GM23338 (cell line): Measurements from ENCODE around the gene ZNF70. TPM values are rescaled to one million over a fixed set of nuclear protein-coding genes. Genes with fewer than 3 reads are reported as not detected.

Experiments
- ATAC-seq: fragments of 200-7000 bp; cut with Tn5 transposase; 3 replicates; pipeline ENCODE4 v1.9.1; 2020
- DNase-seq: peaks from one replicate; pipeline ENCODE4 v3.0.0-alpha.2; 2015; ENCODE audit warnings: low spot score
- H2AFZ ChIP-seq: fragments of 200-600 bp; sonication (generic); 2 replicates; pipeline ENCODE4 v1.8.0; 2016; ENCODE audit warnings: antibody characterized with exemption, mild to moderate bottlenecking, moderate library complexity
- H3F3A ChIP-seq: fragments of 200-600 bp; sonication (generic); replicated peaks from 2 replicates; pipeline ENCODE4 v1.8.0; 2017; ENCODE audit warnings: antibody characterized with exemption, mixed run types, low read depth
- H3K27ac ChIP-seq: fragments of 200-600 bp; sonication (generic); 2 replicates; pipeline ENCODE4 v1.6.1; 2016; ENCODE audit warnings: low read depth
- H3K27me3 ChIP-seq: fragments of 200-600 bp; sonication (generic); 2 replicates; pipeline ENCODE4 v1.8.0; 2016; ENCODE audit warnings: mild to moderate bottlenecking, mixed run types, moderate library complexity; ENCODE audit not compliant: insufficient read depth
- H3K36me3 ChIP-seq: fragments of 200-600 bp; sonication (generic); 2 replicates; pipeline ENCODE4 v1.8.0; 2016; ENCODE audit warnings: mild to moderate bottlenecking; ENCODE audit not compliant: insufficient read depth
- H3K4me1 ChIP-seq: fragments of 200-600 bp; sonication (generic); 2 replicates; pipeline ENCODE4 v1.8.0; 2016; ENCODE audit warnings: mild to moderate bottlenecking, moderate library complexity; ENCODE audit not compliant: insufficient read depth
- H3K4me2 ChIP-seq: fragments of 200-600 bp; sonication (generic); 2 replicates; pipeline ENCODE4 v1.7.1; 2017; ENCODE audit warnings: mixed run types
- H3K4me3 ChIP-seq: fragments of 200-600 bp; sonication (generic); 2 replicates; pipeline ENCODE4 v1.6.1; 2016; ENCODE audit warnings: mixed run types
- H3K79me2 ChIP-seq: fragments of 200-600 bp; sonication (generic); replicated peaks from 2 replicates; pipeline ENCODE4 v1.8.0; 2017; ENCODE audit warnings: mild to moderate bottlenecking; ENCODE audit not compliant: insufficient read depth
- H3K9me2 ChIP-seq: fragments of 200-600 bp; sonication (generic); 2 replicates; pipeline ENCODE4 v1.8.0; 2017; ENCODE audit not compliant: insufficient read depth
- H4K20me1 ChIP-seq: fragments of 200-600 bp; sonication (generic); replicated peaks from 2 replicates; pipeline ENCODE4 v1.8.0; 2017; ENCODE audit warnings: mild to moderate bottlenecking; ENCODE audit not compliant: insufficient read depth
- H3K27ac Mint-ChIP-seq: 2 replicates; pipeline ENCODE4 v1.8.0; 2020; ENCODE audit warnings: inconsistent platforms, mild to moderate bottlenecking, moderate library complexity, mixed read lengths
- H3K27me3 Mint-ChIP-seq: 3 replicates; pipeline ENCODE4 v1.8.0; 2022; ENCODE audit warnings: low read depth, mild to moderate bottlenecking, moderate library complexity, mixed read lengths, inconsistent platforms; ENCODE audit not compliant: insufficient read depth, poor library complexity
- H3K36me3 Mint-ChIP-seq: 3 replicates; pipeline ENCODE4 v1.8.0; 2021; ENCODE audit warnings: low read depth, mild to moderate bottlenecking, inconsistent platforms, moderate library complexity, mixed read lengths
- H3K4me1 Mint-ChIP-seq: 3 replicates; pipeline ENCODE4 v1.8.0; 2020; ENCODE audit warnings: mild to moderate bottlenecking, inconsistent platforms, mixed read lengths
- H3K4me3 Mint-ChIP-seq: 3 replicates; pipeline ENCODE4 v1.8.0; 2021; ENCODE audit warnings: moderate library complexity, mild to moderate bottlenecking, inconsistent platforms, mixed read lengths
- H3K9me3 Mint-ChIP-seq: 3 replicates; pipeline ENCODE4 v1.8.0; 2020; ENCODE audit warnings: moderate library complexity, mild to moderate bottlenecking, inconsistent platforms, mixed read lengths
- ETS1 ChIP-seq: IDR thresholded peaks from 2 replicates; pipeline ENCODE4 v1.6.1; 2016; ENCODE audit warnings: antibody characterized with exemption
- EZH2 ChIP-seq: fragments of 200-600 bp; sonication (generic); IDR thresholded peaks from one replicate; pipeline ENCODE4 v1.8.0; 2017; ENCODE audit warnings: antibody characterized with exemption, mild to moderate bottlenecking, low read depth; ENCODE audit not compliant: unreplicated experiment
- EZH2phosphoT487 ChIP-seq: fragments of 200-600 bp; sonication (generic); IDR thresholded peaks from one replicate; pipeline ENCODE4 v1.8.1; 2018; ENCODE audit warnings: antibody characterized with exemption; ENCODE audit not compliant: unreplicated experiment
- NANOG ChIP-seq: IDR thresholded peaks from 2 replicates; pipeline ENCODE4 v1.6.1; 2016; ENCODE audit warnings: antibody characterized with exemption, borderline replicate concordance
- POLR2AphosphoS5 ChIP-seq: IDR thresholded peaks from 2 replicates; pipeline ENCODE4 v1.6.1; 2016; ENCODE audit warnings: antibody characterized with exemption, low read depth
- STAT1 ChIP-seq: IDR thresholded peaks from one replicate; pipeline ENCODE4 v1.6.1; 2016; ENCODE audit warnings: antibody characterized with exemption; ENCODE audit not compliant: unreplicated experiment
- ZNF114 ChIP-seq: fragments of 250-450 bp; sonication (Bioruptor Pico); IDR thresholded peaks from 2 replicates; pipeline ENCODE4 v1.5.0; 2020; ENCODE audit warnings: mild to moderate bottlenecking, moderate library complexity
- ZNF331 ChIP-seq: fragments of 250-450 bp; sonication (Bioruptor Pico); IDR thresholded peaks from 2 replicates; pipeline ENCODE4 v1.5.0; 2020; ENCODE audit warnings: low read depth, mild to moderate bottlenecking, moderate library complexity
- polyA plus RNA-seq: library from polyadenylated mRNA; unstranded; fragments of >200 nt; fragmentation: Nextera tagmentation; extraction: Ambion mirVana; gene quantifications from 2 replicates; pipeline ENCODE4 v1.2.1, GENCODE V29; 2016
- total RNA-seq: library from RNA; depleted of rRNA; stranded (reverse); fragments of >200 nt; shearing (Covaris generic); gene quantifications from 2 replicates; pipeline ENCODE4 v1.2.3, GENCODE V29; 2014
- TF ChIP-seq, protein P1 (sequence below), 2 experiments: fragments of 200-600 bp in 1 of 2; sonication (generic) in 1 of 2; conservative IDR thresholded peaks; 2 replicates each; pipeline versions ENCODE4 v1.5.1 to v1.6.1; 2016 to 2017; ENCODE audit warnings: antibody characterized with exemption in 2 of 2, low read depth in 2 of 2, mild to moderate bottlenecking in 2 of 2, moderate library complexity in 1 of 2
- TF ChIP-seq, protein P2 (sequence below): fragments of 250-450 bp; sonication (Bioruptor Pico); IDR thresholded peaks from 2 replicates; pipeline ENCODE4 v1.5.0; 2020; ENCODE audit warnings: mild to moderate bottlenecking, moderate library complexity
- TF ChIP-seq, protein P3 (sequence below): IDR thresholded peaks from one replicate; pipeline ENCODE4 v1.6.1; 2018; ENCODE audit warnings: antibody characterized with exemption; ENCODE audit not compliant: unreplicated experiment

The ZNF70 gene
- total and polyA plus RNA-seq, 2 experiments from 2014 or later, result 0.45 to 2.6 TPM

GRCh38 chr22:23722160-23722559, 28.8 kb downstream of the ZNF70 start (continued):
- TF ChIP-seq, protein P1, sequence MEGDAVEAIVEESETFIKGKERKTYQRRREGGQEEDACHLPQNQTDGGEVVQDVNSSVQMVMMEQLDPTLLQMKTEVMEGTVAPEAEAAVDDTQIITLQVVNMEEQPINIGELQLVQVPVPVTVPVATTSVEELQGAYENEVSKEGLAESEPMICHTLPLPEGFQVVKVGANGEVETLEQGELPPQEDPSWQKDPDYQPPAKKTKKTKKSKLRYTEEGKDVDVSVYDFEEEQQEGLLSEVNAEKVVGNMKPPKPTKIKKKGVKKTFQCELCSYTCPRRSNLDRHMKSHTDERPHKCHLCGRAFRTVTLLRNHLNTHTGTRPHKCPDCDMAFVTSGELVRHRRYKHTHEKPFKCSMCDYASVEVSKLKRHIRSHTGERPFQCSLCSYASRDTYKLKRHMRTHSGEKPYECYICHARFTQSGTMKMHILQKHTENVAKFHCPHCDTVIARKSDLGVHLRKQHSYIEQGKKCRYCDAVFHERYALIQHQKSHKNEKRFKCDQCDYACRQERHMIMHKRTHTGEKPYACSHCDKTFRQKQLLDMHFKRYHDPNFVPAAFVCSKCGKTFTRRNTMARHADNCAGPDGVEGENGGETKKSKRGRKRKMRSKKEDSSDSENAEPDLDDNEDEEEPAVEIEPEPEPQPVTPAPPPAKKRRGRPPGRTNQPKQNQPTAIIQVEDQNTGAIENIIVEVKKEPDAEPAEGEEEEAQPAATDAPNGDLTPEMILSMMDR (conservative IDR thresholded peaks at IDR 0.05; ENCODE audit: low read depth in 2 of 2), result no peak
- TF ChIP-seq ZNF331 (CRISPR knock-in tag), result no peak
- TF ChIP-seq STAT1, result no peak

DNA sequence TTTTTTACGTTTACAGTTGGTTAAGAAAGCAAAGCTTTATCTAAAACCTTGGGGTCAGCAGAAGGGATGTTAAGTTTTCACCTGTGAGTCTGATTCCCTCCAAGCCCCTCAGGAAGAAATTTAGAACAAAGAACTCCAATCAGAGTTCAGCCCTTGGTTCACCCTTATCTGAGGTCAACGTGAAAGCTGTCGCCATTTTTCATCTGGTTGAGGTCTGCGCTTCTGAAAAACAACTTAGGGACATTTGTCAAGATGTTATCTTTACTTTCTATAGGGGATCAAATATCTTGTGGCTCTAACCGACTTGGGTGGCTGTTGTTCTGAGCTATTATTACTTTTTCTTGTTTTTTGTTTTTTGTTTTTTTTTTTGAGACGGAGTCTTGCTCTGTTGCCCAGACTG, 30.1 kb downstream of the ZNF70 start:
- ATAC-seq (no peak), DNase-seq (no peak)
- no peak overlapping the region for H3K4me3 ChIP-seq
- no peaks in the 10 kb centered on the region for H3K9me3 Mint-ChIP-seq
- H3K79me2 ChIP-seq, result peaks cover 9% of the 10 kb centered on the region
- H3K9me2 ChIP-seq, result no peaks in the 10 kb centered on the region
- no peaks in the 10 kb centered on the region for H3K36me3 Mint-ChIP-seq
- H4K20me1 ChIP-seq, result no peaks in the 10 kb centered on the region; the same call in 1 of the 2 replicates
- H2AFZ ChIP-seq, result no peak overlapping the region
- H3K4me3 Mint-ChIP-seq, result no peak overlapping the region
- no peaks in the 10 kb centered on the region for H3K27me3 ChIP-seq
- H3F3A ChIP-seq, result no peaks in the 10 kb centered on the region
- no peaks in the 10 kb centered on the region for H3K36me3 ChIP-seq
- H3K27me3 Mint-ChIP-seq, result peaks cover 8% of the 10 kb centered on the region
- no peak overlapping the region for H3K4me2 ChIP-seq
- H3K27ac Mint-ChIP-seq, result no peak overlapping the region
- H3K27ac ChIP-seq, result no peak overlapping the region
- peaks cover 4% of the 10 kb centered on the region; the same call in 2 of the 3 replicates for H3K4me1 Mint-ChIP-seq
- H3K4me1 ChIP-seq, result peaks cover 7% of the 10 kb centered on the region; the same call in 1 of the 2 replicates
- TF ChIP-seq NANOG (no peak), ZNF114 (no peak), EZH2 (no peak), EZH2phosphoT487 (no peak), ETS1 (no peak), POLR2AphosphoS5 (no peak)
- TF ChIP-seq, protein P2, sequence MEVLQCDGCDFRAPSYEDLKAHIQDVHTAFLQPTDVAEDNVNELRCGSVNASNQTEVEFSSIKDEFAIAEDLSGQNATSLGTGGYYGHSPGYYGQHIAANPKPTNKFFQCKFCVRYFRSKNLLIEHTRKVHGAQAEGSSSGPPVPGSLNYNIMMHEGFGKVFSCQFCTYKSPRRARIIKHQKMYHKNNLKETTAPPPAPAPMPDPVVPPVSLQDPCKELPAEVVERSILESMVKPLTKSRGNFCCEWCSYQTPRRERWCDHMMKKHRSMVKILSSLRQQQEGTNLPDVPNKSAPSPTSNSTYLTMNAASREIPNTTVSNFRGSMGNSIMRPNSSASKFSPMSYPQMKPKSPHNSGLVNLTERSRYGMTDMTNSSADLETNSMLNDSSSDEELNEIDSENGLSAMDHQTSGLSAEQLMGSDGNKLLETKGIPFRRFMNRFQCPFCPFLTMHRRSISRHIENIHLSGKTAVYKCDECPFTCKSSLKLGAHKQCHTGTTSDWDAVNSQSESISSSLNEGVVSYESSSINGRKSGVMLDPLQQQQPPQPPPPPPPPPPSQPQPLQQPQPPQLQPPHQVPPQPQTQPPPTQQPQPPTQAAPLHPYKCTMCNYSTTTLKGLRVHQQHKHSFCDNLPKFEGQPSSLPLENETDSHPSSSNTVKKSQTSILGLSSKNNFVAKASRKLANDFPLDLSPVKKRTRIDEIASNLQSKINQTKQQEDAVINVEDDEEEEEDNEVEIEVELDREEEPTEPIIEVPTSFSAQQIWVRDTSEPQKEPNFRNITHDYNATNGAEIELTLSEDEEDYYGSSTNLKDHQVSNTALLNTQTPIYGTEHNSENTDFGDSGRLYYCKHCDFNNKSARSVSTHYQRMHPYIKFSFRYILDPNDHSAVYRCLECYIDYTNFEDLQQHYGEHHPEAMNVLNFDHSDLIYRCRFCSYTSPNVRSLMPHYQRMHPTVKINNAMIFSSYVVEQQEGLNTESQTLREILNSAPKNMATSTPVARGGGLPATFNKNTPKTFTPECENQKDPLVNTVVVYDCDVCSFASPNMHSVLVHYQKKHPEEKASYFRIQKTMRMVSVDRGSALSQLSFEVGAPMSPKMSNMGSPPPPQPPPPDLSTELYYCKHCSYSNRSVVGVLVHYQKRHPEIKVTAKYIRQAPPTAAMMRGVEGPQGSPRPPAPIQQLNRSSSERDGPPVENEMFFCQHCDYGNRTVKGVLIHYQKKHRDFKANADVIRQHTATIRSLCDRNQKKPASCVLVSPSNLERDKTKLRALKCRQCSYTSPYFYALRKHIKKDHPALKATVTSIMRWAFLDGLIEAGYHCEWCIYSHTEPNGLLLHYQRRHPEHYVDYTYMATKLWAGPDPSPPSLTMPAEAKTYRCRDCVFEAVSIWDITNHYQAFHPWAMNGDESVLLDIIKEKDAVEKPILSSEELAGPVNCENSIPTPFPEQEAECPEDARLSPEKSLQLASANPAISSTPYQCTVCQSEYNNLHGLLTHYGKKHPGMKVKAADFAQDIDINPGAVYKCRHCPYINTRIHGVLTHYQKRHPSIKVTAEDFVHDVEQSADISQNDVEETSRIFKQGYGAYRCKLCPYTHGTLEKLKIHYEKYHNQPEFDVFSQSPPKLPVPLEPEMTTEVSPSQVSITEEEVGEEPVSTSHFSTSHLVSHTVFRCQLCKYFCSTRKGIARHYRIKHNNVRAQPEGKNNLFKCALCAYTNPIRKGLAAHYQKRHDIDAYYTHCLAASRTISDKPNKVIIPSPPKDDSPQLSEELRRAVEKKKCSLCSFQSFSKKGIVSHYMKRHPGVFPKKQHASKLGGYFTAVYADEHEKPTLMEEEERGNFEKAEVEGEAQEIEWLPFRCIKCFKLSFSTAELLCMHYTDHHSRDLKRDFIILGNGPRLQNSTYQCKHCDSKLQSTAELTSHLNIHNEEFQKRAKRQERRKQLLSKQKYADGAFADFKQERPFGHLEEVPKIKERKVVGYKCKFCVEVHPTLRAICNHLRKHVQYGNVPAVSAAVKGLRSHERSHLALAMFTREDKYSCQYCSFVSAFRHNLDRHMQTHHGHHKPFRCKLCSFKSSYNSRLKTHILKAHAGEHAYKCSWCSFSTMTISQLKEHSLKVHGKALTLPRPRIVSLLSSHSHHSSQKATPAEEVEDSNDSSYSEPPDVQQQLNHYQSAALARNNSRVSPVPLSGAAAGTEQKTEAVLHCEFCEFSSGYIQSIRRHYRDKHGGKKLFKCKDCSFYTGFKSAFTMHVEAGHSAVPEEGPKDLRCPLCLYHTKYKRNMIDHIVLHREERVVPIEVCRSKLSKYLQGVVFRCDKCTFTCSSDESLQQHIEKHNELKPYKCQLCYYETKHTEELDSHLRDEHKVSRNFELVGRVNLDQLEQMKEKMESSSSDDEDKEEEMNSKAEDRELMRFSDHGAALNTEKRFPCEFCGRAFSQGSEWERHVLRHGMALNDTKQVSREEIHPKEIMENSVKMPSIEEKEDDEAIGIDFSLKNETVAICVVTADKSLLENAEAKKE (CRISPR knock-in tag), result no peak
- TF ChIP-seq, protein P3, sequence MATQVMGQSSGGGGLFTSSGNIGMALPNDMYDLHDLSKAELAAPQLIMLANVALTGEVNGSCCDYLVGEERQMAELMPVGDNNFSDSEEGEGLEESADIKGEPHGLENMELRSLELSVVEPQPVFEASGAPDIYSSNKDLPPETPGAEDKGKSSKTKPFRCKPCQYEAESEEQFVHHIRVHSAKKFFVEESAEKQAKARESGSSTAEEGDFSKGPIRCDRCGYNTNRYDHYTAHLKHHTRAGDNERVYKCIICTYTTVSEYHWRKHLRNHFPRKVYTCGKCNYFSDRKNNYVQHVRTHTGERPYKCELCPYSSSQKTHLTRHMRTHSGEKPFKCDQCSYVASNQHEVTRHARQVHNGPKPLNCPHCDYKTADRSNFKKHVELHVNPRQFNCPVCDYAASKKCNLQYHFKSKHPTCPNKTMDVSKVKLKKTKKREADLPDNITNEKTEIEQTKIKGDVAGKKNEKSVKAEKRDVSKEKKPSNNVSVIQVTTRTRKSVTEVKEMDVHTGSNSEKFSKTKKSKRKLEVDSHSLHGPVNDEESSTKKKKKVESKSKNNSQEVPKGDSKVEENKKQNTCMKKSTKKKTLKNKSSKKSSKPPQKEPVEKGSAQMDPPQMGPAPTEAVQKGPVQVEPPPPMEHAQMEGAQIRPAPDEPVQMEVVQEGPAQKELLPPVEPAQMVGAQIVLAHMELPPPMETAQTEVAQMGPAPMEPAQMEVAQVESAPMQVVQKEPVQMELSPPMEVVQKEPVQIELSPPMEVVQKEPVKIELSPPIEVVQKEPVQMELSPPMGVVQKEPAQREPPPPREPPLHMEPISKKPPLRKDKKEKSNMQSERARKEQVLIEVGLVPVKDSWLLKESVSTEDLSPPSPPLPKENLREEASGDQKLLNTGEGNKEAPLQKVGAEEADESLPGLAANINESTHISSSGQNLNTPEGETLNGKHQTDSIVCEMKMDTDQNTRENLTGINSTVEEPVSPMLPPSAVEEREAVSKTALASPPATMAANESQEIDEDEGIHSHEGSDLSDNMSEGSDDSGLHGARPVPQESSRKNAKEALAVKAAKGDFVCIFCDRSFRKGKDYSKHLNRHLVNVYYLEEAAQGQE, result no peak
